ENCODE results near the gene SLC32A1. TPM values are rescaled to one million over a fixed set of nuclear protein-coding genes. Genes with fewer than 3 reads are reported as not detected.

SLC32A1 gene
- total RNA-seq, 1 donor from 2014 or later, result not detected

DNA sequence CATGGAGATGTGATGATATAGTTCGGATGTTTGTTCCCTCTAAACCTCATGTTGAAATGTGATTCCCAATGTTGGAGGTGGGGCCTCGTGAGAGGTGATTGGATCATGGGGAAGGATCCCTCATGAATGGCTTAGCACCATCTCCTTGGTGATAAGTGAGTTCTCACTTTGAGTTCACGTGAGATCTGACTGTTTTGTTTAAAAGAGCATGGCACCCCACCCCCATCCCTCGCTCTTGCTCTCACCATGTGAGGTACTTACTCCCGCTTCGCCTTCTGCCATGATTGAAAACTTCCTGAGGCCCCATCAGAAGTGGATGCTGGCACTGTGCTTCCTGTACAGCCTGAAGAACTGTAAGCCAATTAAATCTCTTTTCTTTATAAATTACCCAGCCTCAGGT, 10.9 kb downstream of the SLC32A1 start:
- DNase-seq (ENCODE audit: extremely low spot score, unreplicated experiment), result no peak
- Mint-ChIP-seq H3K4me1 (ENCODE audit: unreplicated experiment) (peaks cover 10% of the 10 kb centered on the region), H3K36me3 (no peaks in the 10 kb centered on the region), H3K9me3 (no peaks in the 10 kb centered on the region), H3K4me3 (no peak overlapping the region), H3K27me3 (peaks cover 91% of the 10 kb centered on the region), H3K27ac (no peak overlapping the region)
- TF ChIP-seq, protein P1, sequence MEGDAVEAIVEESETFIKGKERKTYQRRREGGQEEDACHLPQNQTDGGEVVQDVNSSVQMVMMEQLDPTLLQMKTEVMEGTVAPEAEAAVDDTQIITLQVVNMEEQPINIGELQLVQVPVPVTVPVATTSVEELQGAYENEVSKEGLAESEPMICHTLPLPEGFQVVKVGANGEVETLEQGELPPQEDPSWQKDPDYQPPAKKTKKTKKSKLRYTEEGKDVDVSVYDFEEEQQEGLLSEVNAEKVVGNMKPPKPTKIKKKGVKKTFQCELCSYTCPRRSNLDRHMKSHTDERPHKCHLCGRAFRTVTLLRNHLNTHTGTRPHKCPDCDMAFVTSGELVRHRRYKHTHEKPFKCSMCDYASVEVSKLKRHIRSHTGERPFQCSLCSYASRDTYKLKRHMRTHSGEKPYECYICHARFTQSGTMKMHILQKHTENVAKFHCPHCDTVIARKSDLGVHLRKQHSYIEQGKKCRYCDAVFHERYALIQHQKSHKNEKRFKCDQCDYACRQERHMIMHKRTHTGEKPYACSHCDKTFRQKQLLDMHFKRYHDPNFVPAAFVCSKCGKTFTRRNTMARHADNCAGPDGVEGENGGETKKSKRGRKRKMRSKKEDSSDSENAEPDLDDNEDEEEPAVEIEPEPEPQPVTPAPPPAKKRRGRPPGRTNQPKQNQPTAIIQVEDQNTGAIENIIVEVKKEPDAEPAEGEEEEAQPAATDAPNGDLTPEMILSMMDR (conservative IDR thresholded peaks at IDR 0.05), result no peak

DNA sequence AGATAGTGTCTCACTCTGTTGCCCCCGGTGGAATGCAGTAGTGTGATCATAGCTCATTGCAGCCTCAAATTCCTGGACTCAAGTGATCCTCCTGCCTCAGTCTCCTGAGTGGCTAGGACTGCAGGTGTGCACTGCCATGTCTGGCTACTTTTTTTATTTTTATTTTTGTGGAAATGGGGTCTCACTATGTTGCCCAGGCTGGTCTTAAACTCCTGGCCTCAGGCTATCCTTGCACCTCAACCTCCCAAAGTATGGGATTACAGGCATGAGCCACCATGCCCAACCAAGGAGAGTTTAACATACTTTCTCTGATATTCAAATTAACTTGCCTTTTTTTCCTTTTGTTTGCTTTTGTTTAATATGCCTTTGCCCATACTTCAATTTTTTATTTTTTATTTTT, 13.6 kb downstream of the SLC32A1 start:
- Mint-ChIP-seq H3K36me3 (no peaks in the 10 kb centered on the region), H3K9me3 (no peaks in the 10 kb centered on the region), H3K4me3 (no peak overlapping the region), H3K4me1 (ENCODE audit: unreplicated experiment) (no peaks in the 10 kb centered on the region), H3K27me3 (peaks cover 91% of the 10 kb centered on the region), H3K27ac (no peak overlapping the region)
- DNase-seq (ENCODE audit: extremely low spot score, unreplicated experiment), result no peak
- TF ChIP-seq, protein P1 (conservative IDR thresholded peaks at IDR 0.05), result no peak

DNA sequence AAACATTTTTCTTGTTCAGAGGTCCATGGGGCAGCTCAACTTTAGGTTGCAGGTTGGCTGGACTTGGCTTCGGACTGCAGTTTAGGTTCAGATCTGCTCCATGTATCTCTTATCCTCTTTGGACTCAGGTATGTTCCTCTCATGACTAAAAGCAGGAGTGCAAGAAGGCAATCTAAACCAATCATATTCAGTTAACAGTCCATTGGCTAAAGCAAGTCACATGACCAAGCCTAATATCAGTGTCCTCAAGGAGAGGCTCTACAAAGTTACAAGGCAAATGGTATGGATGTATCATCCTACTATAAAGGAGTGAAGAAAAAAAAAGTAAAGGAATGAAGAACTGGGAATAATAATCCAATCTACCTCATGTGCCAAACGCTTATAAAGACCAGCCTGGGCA, 21.5 kb downstream of the SLC32A1 start:
- Mint-ChIP-seq H3K4me3 (no peak overlapping the region), H3K4me1 (ENCODE audit: unreplicated experiment) (peaks cover 13% of the 10 kb centered on the region), H3K27ac (peak overlapping the region; percentile 41), H3K27me3 (peaks cover 38% of the 10 kb centered on the region), H3K9me3 (no peaks in the 10 kb centered on the region), H3K36me3 (peaks cover 5% of the 10 kb centered on the region)
- no peak for DNase-seq (ENCODE audit: extremely low spot score, unreplicated experiment)
- TF ChIP-seq, protein P1 (conservative IDR thresholded peaks at IDR 0.05), result no peak

DNA sequence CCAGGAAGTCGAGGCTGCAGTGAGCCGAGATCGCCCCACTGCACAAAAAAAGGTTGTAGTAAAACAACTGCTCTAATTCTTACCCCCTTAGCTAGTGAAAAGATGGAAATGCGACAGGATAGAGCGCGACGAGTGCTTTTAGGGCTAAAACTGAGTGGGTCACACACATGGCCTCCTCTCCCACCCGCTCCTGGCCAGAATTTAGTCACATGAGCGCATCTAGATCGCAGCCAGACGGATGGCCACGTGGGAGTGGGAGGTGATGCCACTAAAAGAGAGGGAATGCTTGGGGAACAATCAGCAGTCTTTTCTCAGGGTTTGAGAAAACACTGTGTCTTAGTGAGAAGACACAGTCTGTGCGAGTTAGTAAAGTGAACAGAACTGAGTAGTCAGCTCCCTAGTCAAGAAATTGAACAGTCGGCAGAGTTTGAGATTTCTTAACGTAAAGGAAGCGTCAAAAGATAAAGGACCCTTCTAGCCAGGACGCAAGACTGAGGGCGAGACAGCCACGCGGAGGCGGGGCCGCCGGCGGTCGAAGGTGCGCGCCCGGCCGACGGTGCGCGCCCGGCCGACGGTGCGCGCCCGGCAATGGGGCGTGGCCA, 23.3 kb downstream of the SLC32A1 start:
- Mint-ChIP-seq H3K27ac (peak overlapping the region; percentile 99), H3K4me1 (ENCODE audit: unreplicated experiment) (peaks cover 13% of the 10 kb centered on the region), H3K9me3 (no peaks in the 10 kb centered on the region), H3K4me3 (peak overlapping the region; percentile 99), H3K27me3 (peaks cover 19% of the 10 kb centered on the region), H3K36me3 (peaks cover 5% of the 10 kb centered on the region)
- no peak for DNase-seq (ENCODE audit: extremely low spot score, unreplicated experiment)
- TF ChIP-seq, protein P1 (conservative IDR thresholded peaks at IDR 0.05), result no peak

DNA sequence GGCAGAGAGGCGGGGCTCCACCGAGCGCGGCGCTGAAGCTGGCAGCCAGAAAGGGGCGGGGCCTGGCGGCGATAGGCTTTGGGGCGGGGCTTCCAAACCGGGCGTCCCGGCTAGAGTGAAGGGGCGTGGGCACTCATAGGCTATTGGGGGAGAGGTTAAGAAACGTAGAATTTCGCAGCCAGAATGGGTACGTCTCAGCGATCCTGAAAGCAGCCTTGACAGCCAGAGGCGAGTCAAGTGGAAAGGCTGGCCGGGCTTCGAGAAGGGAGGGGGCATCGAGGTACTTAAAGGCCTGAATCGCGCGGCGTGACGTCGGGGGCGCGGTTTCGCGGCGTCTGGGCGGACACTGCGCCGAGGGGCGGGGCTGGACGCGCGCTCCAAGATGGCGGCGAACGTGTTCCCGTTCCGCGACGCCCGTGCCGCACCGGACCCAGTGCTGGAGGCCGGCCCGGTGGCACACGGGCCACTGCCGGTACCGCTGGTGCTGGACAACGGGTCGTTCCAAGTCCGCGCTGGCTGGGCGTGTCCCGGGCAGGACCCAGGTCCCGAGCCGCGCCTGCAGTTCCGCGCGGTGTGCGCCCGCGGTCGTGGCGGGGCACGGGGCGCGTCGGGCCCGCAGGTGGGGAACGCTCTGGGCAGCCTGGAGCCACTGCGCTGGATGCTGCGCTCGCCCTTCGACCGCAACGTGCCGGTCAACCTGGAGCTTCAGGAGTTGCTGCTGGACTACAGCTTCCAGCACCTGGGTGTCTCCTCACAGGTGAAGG, 24.0 kb downstream of the SLC32A1 start, which contains the start of gene ACTR5:
ACTR5 (plus strand) TSS at position 364 of the 764 bp plus-strand sequence; CDS start at position 383, 19 bp downstream.
- Mint-ChIP-seq H3K27ac (peak within 1 kb of the TSS; percentile 99), H3K36me3 (peaks cover 5% of the 10 kb centered on the region), H3K4me1 (ENCODE audit: unreplicated experiment) (peaks cover 13% of the 10 kb centered on the region), H3K4me3 (peak within 1 kb of the TSS; percentile 99), H3K9me3 (no peaks in the 10 kb centered on the region), H3K27me3 (peaks cover 16% of the 10 kb centered on the region)
- TF ChIP-seq, protein P1 (conservative IDR thresholded peaks at IDR 0.05), result no peak
- peak; percentile 97 for DNase-seq (ENCODE audit: extremely low spot score, unreplicated experiment)

All from type B pancreatic cell (in vitro differentiated cells).